Epithelial cell of proximal tubule (primary cell): ENCODE measurements around the gene HS6ST3. TPM values are rescaled to one million over a fixed set of nuclear protein-coding genes. Genes with fewer than 3 reads are reported as not detected.

ENCODE experiments used
- DNase-seq: peaks from one replicate; pipeline ENCODE4 v3.0.0-alpha.2; 2011; ENCODE audit warnings: low read depth
- H3K4me3 ChIP-seq: 2 replicates; pipeline ENCODE4 v1.5.1; 2011; ENCODE audit warnings: low read depth, mild to moderate bottlenecking, low read length
- CTCF ChIP-seq: conservative IDR thresholded peaks from 2 replicates; pipeline ENCODE4 v1.5.1; 2012; ENCODE audit warnings: low read depth, mild to moderate bottlenecking, low read length
- total RNA-seq: library from RNA; depleted of rRNA; stranded (reverse); fragments of >200 nt; gene quantifications from 2 replicates; pipeline ENCODE4 v1.2.3, GENCODE V29; 2015

HS6ST3 gene
- total RNA-seq, 1 donor from 2014 or later, result 0.29 TPM

- TF ChIP-seq CTCF, result no peak
- no peak for DNase-seq
- H3K4me3 ChIP-seq, result no peak overlapping the region
Measured at GRCh38 chr13:96836733-96837132, 746.8 kb downstream of the HS6ST3 start.

- DNase-seq, result no peak
- no peak for TF ChIP-seq CTCF
- no peak overlapping the region for H3K4me3 ChIP-seq
Measured at GRCh38 chr13:96837809-96838208, 747.9 kb downstream of the HS6ST3 start.

- H3K4me3 ChIP-seq, result no peak overlapping the region
- DNase-seq, result no peak
- no peak for TF ChIP-seq CTCF
Measured at GRCh38 chr13:96844195-96844594, 754.3 kb downstream of the HS6ST3 start.

- no peak overlapping the region for H3K4me3 ChIP-seq
- no peak for DNase-seq
- no peak for TF ChIP-seq CTCF
Measured at GRCh38 chr13:96844616-96845015, 754.7 kb downstream of the HS6ST3 start.

- H3K4me3 ChIP-seq, result no peak overlapping the region
- no peak for DNase-seq
- TF ChIP-seq CTCF, result no peak
Measured at GRCh38 chr13:96848286-96848685, 758.4 kb downstream of the HS6ST3 start.

GRCh38 chr13:96849091-96849490 is 759.2 kb downstream of the HS6ST3 start:
- H3K4me3 ChIP-seq, result no peak overlapping the region
- DNase-seq, result no peak
- TF ChIP-seq CTCF, result no peak

GRCh38 chr13:96850538-96851145 is 760.7 kb downstream of the HS6ST3 start:
- TF ChIP-seq CTCF, result no peak
- H3K4me3 ChIP-seq, result no peak overlapping the region
- DNase-seq, result no peak
